Caco-2 (cell line): Measurements from ENCODE around the gene ACAA2. TPM values are rescaled to one million over a fixed set of nuclear protein-coding genes. Genes with fewer than 3 reads are reported as not detected.

ENCODE experiments used
- BruUV-seq: library from RNA; stranded (reverse); fragments of 400-500 nt; replicated peaks from 2 replicates; lab custom pipeline; 2021; lab: Mats Ljungman, UMichigan
- CTCF ChIA-PET: fragments of 300-600 bp; sonication (Branson Sonifier 250); formaldehyde crosslinking; loops from one replicate; lab custom pipeline; 2022; ENCODE audit warnings: antibody characterized with exemption; lab: Charles Lee
- POLR2A ChIA-PET: fragments of 300-600 bp; sonication (Branson Sonifier 250); formaldehyde crosslinking; loops from one replicate; lab custom pipeline; 2022; ENCODE audit warnings: antibody characterized with exemption; lab: Charles Lee
- DNase-seq, 2 experiments: peaks; one replicate each; pipeline versions ENCODE4 v3.0.0 to v3.0.0-alpha.2; 2020 to 2022
- H3K27me3 ChIP-seq: replicated peaks from 2 replicates; pipeline ENCODE4 v1.6.0; 2011; ENCODE audit warnings: low read length; ENCODE audit not compliant: control insufficient read depth, insufficient read depth
- H3K36me3 ChIP-seq: 2 replicates; pipeline ENCODE4 v1.5.1; 2011; ENCODE audit warnings: low read length; ENCODE audit not compliant: control insufficient read depth, insufficient read depth
- H3K4me1 ChIP-seq: fragments of 250-450 bp; sonication (Bioruptor Pico); 2 replicates; pipeline ENCODE4 v1.5.1; 2020; ENCODE audit warnings: mild to moderate bottlenecking
- H3K4me3 ChIP-seq: 2 replicates; pipeline ENCODE4 v1.5.1; 2011; ENCODE audit warnings: low read depth, mild to moderate bottlenecking, control low read depth, low read length
- H3K9me3 ChIP-seq: fragments of 250-450 bp; sonication (Bioruptor Pico); 2 replicates; pipeline ENCODE4 v1.5.1; 2020; ENCODE audit warnings: mild to moderate bottlenecking, moderate library complexity
- H3K27ac Mint-ChIP-seq: one replicate; pipeline ENCODE4 v1.8.0; 2022; ENCODE audit warnings: mixed read lengths; ENCODE audit not compliant: unreplicated experiment
- H3K27me3 Mint-ChIP-seq: one replicate; pipeline ENCODE4 v1.8.0; 2022; ENCODE audit warnings: mixed read lengths; ENCODE audit not compliant: insufficient read depth, unreplicated experiment
- H3K36me3 Mint-ChIP-seq: one replicate; pipeline ENCODE4 v1.8.0; 2022; ENCODE audit warnings: mild to moderate bottlenecking, mixed read lengths; ENCODE audit not compliant: insufficient read depth, unreplicated experiment
- H3K4me1 Mint-ChIP-seq: one replicate; pipeline ENCODE4 v1.8.0; 2022; ENCODE audit warnings: low read depth, mixed read lengths; ENCODE audit not compliant: unreplicated experiment
- H3K4me3 Mint-ChIP-seq: one replicate; pipeline ENCODE4 v1.8.0; 2022; ENCODE audit warnings: mild to moderate bottlenecking, moderate library complexity, mixed read lengths; ENCODE audit not compliant: unreplicated experiment
- H3K9me3 Mint-ChIP-seq: one replicate; pipeline ENCODE4 v1.8.0; 2022; ENCODE audit warnings: mixed read lengths; ENCODE audit not compliant: unreplicated experiment
- intact Hi-C: fragments of 100-400 bp; cut with micrococcal nuclease; formaldehyde crosslinking; loops from one replicate; pipeline ENCODE4 v1.10.0; 2022; ENCODE audit not compliant: unreplicated experiment
- total RNA-seq: library from RNA; stranded (reverse); gene quantifications from 2 replicates; pipeline ENCODE4 v1.2.3, GENCODE V29; 2022
- TF ChIP-seq, protein P1 (sequence below), 2 experiments: fragments of 200-600 bp in 1 of 2; IDR thresholded peaks; 1 replicate in 1 of 2; 2 replicates in 1 of 2; pipeline versions ENCODE4 v1.5.1 to v1.8.0; 2011 to 2022; ENCODE audit warnings: antibody characterized with exemption in 1 of 2, control low read depth in 1 of 2, inconsistent platforms in 1 of 2, low read depth in 1 of 2, low read length in 1 of 2, mild to moderate bottlenecking in 1 of 2, moderate library complexity in 1 of 2; ENCODE audit not compliant: insufficient read depth in 1 of 2, severe bottlenecking in 1 of 2, unreplicated experiment in 1 of 2

ACAA2 gene
- total RNA-seq, 1 experiment from 2014 or later = 207 TPM

- Histone ChIP-seq H3K36me3 (no peaks in the 10 kb centered on the region; the same call in 1 of the 2 replicates), H3K9me3 (no peaks in the 10 kb centered on the region), H3K4me3 (no peak overlapping the region), H3K27me3 (no peaks in the 10 kb centered on the region), H3K4me1 (no peaks in the 10 kb centered on the region)
- Mint-ChIP-seq H3K27ac (no peak overlapping the region), H3K36me3 (peaks cover 13% of the 10 kb centered on the region), H3K27me3 (no peaks in the 10 kb centered on the region), H3K4me1 (no peaks in the 10 kb centered on the region), H3K4me3 (no peak overlapping the region), H3K9me3 (no peaks in the 10 kb centered on the region)
- intact Hi-C loops = no loop called here
- CTCF ChIA-PET = no interaction called here
- POLR2A ChIA-PET = no interaction called here
- DNase-seq = no peak
- BruUV-seq = no TSS peak
- TF ChIP-seq, protein P1, sequence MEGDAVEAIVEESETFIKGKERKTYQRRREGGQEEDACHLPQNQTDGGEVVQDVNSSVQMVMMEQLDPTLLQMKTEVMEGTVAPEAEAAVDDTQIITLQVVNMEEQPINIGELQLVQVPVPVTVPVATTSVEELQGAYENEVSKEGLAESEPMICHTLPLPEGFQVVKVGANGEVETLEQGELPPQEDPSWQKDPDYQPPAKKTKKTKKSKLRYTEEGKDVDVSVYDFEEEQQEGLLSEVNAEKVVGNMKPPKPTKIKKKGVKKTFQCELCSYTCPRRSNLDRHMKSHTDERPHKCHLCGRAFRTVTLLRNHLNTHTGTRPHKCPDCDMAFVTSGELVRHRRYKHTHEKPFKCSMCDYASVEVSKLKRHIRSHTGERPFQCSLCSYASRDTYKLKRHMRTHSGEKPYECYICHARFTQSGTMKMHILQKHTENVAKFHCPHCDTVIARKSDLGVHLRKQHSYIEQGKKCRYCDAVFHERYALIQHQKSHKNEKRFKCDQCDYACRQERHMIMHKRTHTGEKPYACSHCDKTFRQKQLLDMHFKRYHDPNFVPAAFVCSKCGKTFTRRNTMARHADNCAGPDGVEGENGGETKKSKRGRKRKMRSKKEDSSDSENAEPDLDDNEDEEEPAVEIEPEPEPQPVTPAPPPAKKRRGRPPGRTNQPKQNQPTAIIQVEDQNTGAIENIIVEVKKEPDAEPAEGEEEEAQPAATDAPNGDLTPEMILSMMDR (IDR thresholded peaks at IDR 0.05; ENCODE audit: insufficient read depth in 1 of 2, low read depth in 1 of 2, low read length in 1 of 2, severe bottlenecking in 1 of 2, unreplicated experiment in 1 of 2) = no peak
Measured at GRCh38 chr18:49843778-49844625, 30.7 kb upstream of the ACAA2 start.

DNA sequence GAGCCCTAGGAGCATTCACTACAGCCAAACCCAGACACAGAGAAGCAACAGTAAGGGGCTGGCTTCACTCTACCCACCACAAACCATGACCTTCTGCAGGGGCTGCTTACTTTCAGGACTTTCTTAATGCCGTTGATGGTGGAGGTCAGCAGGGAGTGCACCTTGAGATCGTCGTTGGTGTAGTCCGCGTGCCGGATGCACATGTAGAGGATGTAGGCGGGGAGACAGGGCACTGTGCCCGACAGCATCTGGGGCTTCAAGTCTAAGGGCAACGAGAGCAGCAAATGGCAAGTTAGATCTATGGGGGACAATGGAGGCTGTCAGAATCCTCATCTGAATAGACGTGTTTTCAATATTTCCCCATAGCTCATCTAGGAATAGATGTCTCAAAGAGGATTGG, 29.8 kb upstream of the ACAA2 start:
- no peaks in the 10 kb centered on the region for H3K27me3 Mint-ChIP-seq
- TF ChIP-seq, protein P1 (IDR thresholded peaks at IDR 0.05; ENCODE audit: insufficient read depth in 1 of 2, low read depth in 1 of 2, low read length in 1 of 2, severe bottlenecking in 1 of 2, unreplicated experiment in 1 of 2) = no peak
- intact Hi-C loops = no loop called here
- DNase-seq = no peak
- no peak overlapping the region for H3K27ac Mint-ChIP-seq
- no TSS peak for BruUV-seq
- H3K9me3 ChIP-seq = no peaks in the 10 kb centered on the region
- H3K4me1 ChIP-seq = 0 out of 2 replicates have a peak, but pooled peaks cover 1% of the 10 kb centered on the region
- POLR2A ChIA-PET = no interaction called here
- H3K4me1 Mint-ChIP-seq = no peaks in the 10 kb centered on the region
- H3K4me3 ChIP-seq = no peak overlapping the region
- H3K4me3 Mint-ChIP-seq = no peak overlapping the region
- H3K36me3 Mint-ChIP-seq = peaks cover 6% of the 10 kb centered on the region
- no peaks in the 10 kb centered on the region; the same call in 1 of the 2 replicates for H3K36me3 ChIP-seq
- CTCF ChIA-PET = no interaction called here
- no peaks in the 10 kb centered on the region for H3K27me3 ChIP-seq
- H3K9me3 Mint-ChIP-seq = no peaks in the 10 kb centered on the region

- POLR2A ChIA-PET = no interaction called here
- H3K27me3 ChIP-seq = no peaks in the 10 kb centered on the region
- no peak overlapping the region for H3K4me3 Mint-ChIP-seq
- intact Hi-C loops = no loop called here
- no peak for DNase-seq
- no peaks in the 10 kb centered on the region for H3K4me1 Mint-ChIP-seq
- BruUV-seq = no TSS peak
- H3K9me3 ChIP-seq = no peaks in the 10 kb centered on the region
- H3K4me3 ChIP-seq = no peak overlapping the region
- H3K9me3 Mint-ChIP-seq = no peaks in the 10 kb centered on the region
- H3K36me3 ChIP-seq = no peaks in the 10 kb centered on the region; the same call in none of the 2 replicates
- TF ChIP-seq, protein P1 (IDR thresholded peaks at IDR 0.05; ENCODE audit: insufficient read depth in 1 of 2, low read depth in 1 of 2, low read length in 1 of 2, severe bottlenecking in 1 of 2, unreplicated experiment in 1 of 2) = no peak
- peaks cover 6% of the 10 kb centered on the region for H3K36me3 Mint-ChIP-seq
- CTCF ChIA-PET = no interaction called here
- 0 out of 2 replicates have a peak, but pooled peaks cover 5% of the 10 kb centered on the region for H3K4me1 ChIP-seq
- no peaks in the 10 kb centered on the region for H3K27me3 Mint-ChIP-seq
- H3K27ac Mint-ChIP-seq = no peak overlapping the region
Measured at GRCh38 chr18:49842656-49843055, 29.3 kb upstream of the ACAA2 start.
